HepG2 (cell line): ENCODE data around the gene PCYT2. TPM values are rescaled to one million over a fixed set of nuclear protein-coding genes. Genes with fewer than 3 reads are reported as not detected.
A peak's percentile ranks its signal among the peaks of the same experiment; 100 is the strongest.

Source experiments
- ADNP ChIP-seq: sonication (generic); formaldehyde crosslinking; IDR thresholded peaks from 2 replicates; pipeline ENCODE4 v1.4.0; 2020; ENCODE audit warnings: missing genetic modification reagents
- ATAD3A ChIP-seq: sonication (generic); formaldehyde crosslinking; IDR thresholded peaks from 2 replicates; pipeline ENCODE4 v1.4.0; 2020; ENCODE audit warnings: missing genetic modification reagents
- FOSL1 ChIP-seq: sonication (generic); formaldehyde crosslinking; IDR thresholded peaks from 2 replicates; pipeline ENCODE4 v1.9.0; 2021; ENCODE audit warnings: missing genetic modification reagents, borderline replicate concordance
- FOSL2 ChIP-seq: sonication (generic); formaldehyde crosslinking; IDR thresholded peaks from 2 replicates; pipeline ENCODE4 v1.4.0; 2020; ENCODE audit warnings: missing genetic modification reagents
- JDP2 ChIP-seq: sonication (generic); formaldehyde crosslinking; IDR thresholded peaks from 2 replicates; pipeline ENCODE4 v1.8.1; 2022; ENCODE audit warnings: missing genetic modification reagents, borderline replicate concordance
- KLF13 ChIP-seq: sonication (generic); formaldehyde crosslinking; IDR thresholded peaks from 2 replicates; pipeline ENCODE4 v1.4.0; 2020; ENCODE audit warnings: mild to moderate bottlenecking, missing genetic modification reagents
- MLLT10 ChIP-seq: sonication (generic); formaldehyde crosslinking; IDR thresholded peaks from 2 replicates; pipeline ENCODE4 v1.4.0; 2020; ENCODE audit warnings: missing genetic modification reagents
- NCOA2 ChIP-seq: sonication (generic); formaldehyde crosslinking; IDR thresholded peaks from 2 replicates; pipeline ENCODE4 v1.8.0; 2022; ENCODE audit warnings: inconsistent platforms
- NCOA5 ChIP-seq: sonication (generic); formaldehyde crosslinking; IDR thresholded peaks from 2 replicates; pipeline ENCODE4 v1.4.0; 2020; ENCODE audit warnings: missing genetic modification reagents
- NR2F6 ChIP-seq, 2 experiments: IDR thresholded peaks; 2 replicates each; pipeline ENCODE4 v1.6.1; 2016; ENCODE audit warnings: antibody characterized with exemption in 1 of 2, mild to moderate bottlenecking in 1 of 2
- ONECUT2 ChIP-seq: sonication (generic); formaldehyde crosslinking; IDR thresholded peaks from 2 replicates; pipeline ENCODE4 v1.4.0; 2020; ENCODE audit warnings: missing genetic modification reagents
- PAX8 ChIP-seq: sonication (generic); formaldehyde crosslinking; IDR thresholded peaks from 2 replicates; pipeline ENCODE4 v1.8.0; 2022; ENCODE audit warnings: mild to moderate bottlenecking, missing genetic modification reagents, borderline replicate concordance
- PRDM10 ChIP-seq: sonication (generic); formaldehyde crosslinking; IDR thresholded peaks from 2 replicates; pipeline ENCODE4 v1.4.0; 2020; ENCODE audit warnings: low read depth, missing genetic modification reagents
- SETDB1 ChIP-seq: sonication (generic); formaldehyde crosslinking; IDR thresholded peaks from 2 replicates; pipeline ENCODE4 v1.5.1; 2020; ENCODE audit warnings: missing genetic modification reagents, mild to moderate bottlenecking, borderline replicate concordance
- ZBTB10 ChIP-seq: sonication (generic); formaldehyde crosslinking; IDR thresholded peaks from 2 replicates; pipeline ENCODE4 v1.4.0; 2020; ENCODE audit warnings: missing genetic modification reagents, borderline replicate concordance
- ZNF136 ChIP-seq: sonication (generic); formaldehyde crosslinking; IDR thresholded peaks from 2 replicates; pipeline ENCODE4 v1.8.1; 2022; ENCODE audit warnings: low read depth, mild to moderate bottlenecking, moderate library complexity, missing genetic modification reagents
- ZNF235 ChIP-seq: sonication (generic); formaldehyde crosslinking; IDR thresholded peaks from 2 replicates; pipeline ENCODE4 v1.8.1; 2023; ENCODE audit warnings: mild to moderate bottlenecking, missing genetic modification reagents, borderline replicate concordance
- ZNF256 ChIP-seq: sonication (generic); formaldehyde crosslinking; conservative IDR thresholded peaks from 2 replicates; pipeline ENCODE4 v1.4.0; 2020; ENCODE audit warnings: missing genetic modification reagents
- ZNF263 ChIP-seq: sonication (generic); formaldehyde crosslinking; IDR thresholded peaks from 2 replicates; pipeline ENCODE4 v1.4.0; 2020; ENCODE audit warnings: missing genetic modification reagents
- ZNF30 ChIP-seq: sonication (generic); formaldehyde crosslinking; IDR thresholded peaks from 2 replicates; pipeline ENCODE4 v1.5.0; 2020; ENCODE audit warnings: mild to moderate bottlenecking, missing genetic modification reagents
- ZNF468 ChIP-seq: sonication (generic); formaldehyde crosslinking; IDR thresholded peaks from 2 replicates; pipeline ENCODE4 v1.8.0; 2022; ENCODE audit warnings: mild to moderate bottlenecking, moderate library complexity, missing genetic modification reagents
- ZNF674 ChIP-seq: sonication (generic); formaldehyde crosslinking; IDR thresholded peaks from 2 replicates; pipeline ENCODE4 v1.5.0; 2020; ENCODE audit warnings: low read depth, mild to moderate bottlenecking, missing genetic modification reagents
- ZNF703 ChIP-seq: sonication (generic); formaldehyde crosslinking; IDR thresholded peaks from 2 replicates; pipeline ENCODE4 v1.5.1; 2020; ENCODE audit warnings: missing genetic modification reagents, mild to moderate bottlenecking, moderate library complexity, borderline replicate concordance
- ZNF792 ChIP-seq: IDR thresholded peaks from 2 replicates; pipeline ENCODE4 v1.6.1; 2016
- polyA plus RNA-seq, 8 experiments: library from polyadenylated mRNA; depleted of rRNA in 3 of 8; stranded (reverse) in 7 of 8; unstranded in 1 of 8; fragments of >200 nt; fragmentation: Illumina TruSeq in 4 of 8; extraction: Trizol in 4 of 8; gene quantifications; 2 replicates each; pipeline versions ENCODE4 v1.2.1 to v1.2.3, GENCODE V29; 2011 to 2016; ENCODE audit warnings: low read depth in 4 of 8, missing spikeins in 1 of 8, mixed read lengths in 1 of 8; ENCODE audit not compliant: insufficient read depth in 1 of 8
- total RNA-seq, 5 experiments: library from RNA; depleted of rRNA; stranded (reverse); fragments of >200 nt; fragmentation: Illumina TruSeq; extraction: Trizol; gene quantifications; 2 replicates each; pipeline ENCODE4 v1.2.3, GENCODE V29; 2016; ENCODE audit warnings: low read depth in 1 of 5

The PCYT2 gene
- total and polyA plus RNA-seq, 2 of the 13 experiments (the other 11 are each of a cell fraction or from before 2014, with no cell fraction given), result 147 to 297 TPM

GRCh38 chr17:81871387-81872230 is 39.6 kb downstream of the PCYT2 start (continued):
- TF ChIP-seq ZBTB10 (CRISPR knock-in tag) (peak; percentile 74; the same call in 1 of the 2 replicates), ZNF263 (CRISPR knock-in tag) (peak; percentile 63), NCOA5 (CRISPR knock-in tag) (no peak), ZNF703 (CRISPR knock-in tag) (peak; percentile 89), ZNF674 (CRISPR knock-in tag) (no peak; the same call in 1 of the 2 replicates), NR2F6 (IDR thresholded peaks at IDR 0.05) (no peak), NR2F6 (CRISPR knock-in tag; IDR thresholded peaks at IDR 0.05) (peak; percentile 78; the same call in 1 of the 2 replicates), KLF13 (CRISPR knock-in tag) (peak; percentile 89; the same call in 1 of the 2 replicates), ZNF30 (peak; percentile 96), MLLT10 (0 out of 2 replicates have a peak, but pooled peaks have one; percentile 47), SETDB1 (no peak), ONECUT2 (CRISPR knock-in tag) (no peak), PRDM10 (CRISPR knock-in tag) (no peak), ATAD3A (CRISPR knock-in tag) (no peak), ZNF136 (CRISPR knock-in tag) (no peak), ZNF792 (CRISPR knock-in tag) (peak; percentile 49; the same call in 1 of the 2 replicates), JDP2 (CRISPR knock-in tag) (peak; percentile 51; the same call in 1 of the 2 replicates), PAX8 (CRISPR knock-in tag) (peak; percentile 95; the same call in 1 of the 2 replicates), NCOA2 (CRISPR knock-in tag) (no peak; the same call in 1 of the 2 replicates), ZNF468 (CRISPR knock-in tag) (peak; percentile 97), FOSL2 (CRISPR knock-in tag) (peak; percentile 60; the same call in 1 of the 2 replicates), ZNF235 (CRISPR knock-in tag) (peak; percentile 91), FOSL1 (CRISPR knock-in tag) (no peak), ZNF256 (CRISPR knock-in tag) (no peak), ADNP (CRISPR knock-in tag) (no peak)
